Measurements from ENCODE around the gene FBXO31. TPM values are rescaled to one million over a fixed set of nuclear protein-coding genes. Genes with fewer than 3 reads are reported as not detected.

FBXO31 gene
- total RNA-seq, 1 experiment from 2014 or later: 18.8 TPM

GRCh38 chr16:87409781-87410180 is 26.2 kb upstream of the FBXO31 start:
- no peak overlapping the region for H3K27ac ChIP-seq
- TF ChIP-seq CTCF (conservative IDR thresholded peaks at IDR 0.05) (no peak), EZH2 (IDR thresholded peaks at IDR 0.05; ENCODE audit: low read depth) (no peak)
- POLR2A ChIA-PET (ENCODE audit: unreplicated experiment): no interaction called here
- no peaks in the 10 kb centered on the region for H3K79me2 ChIP-seq (ENCODE audit: low read depth)
- CTCF ChIA-PET: no interaction called here
- no TSS peak for BruUV-seq (replicated peaks)
- DNase-seq: no peak
- no peaks in the 10 kb centered on the region; the same call in none of the 2 replicates for H4K20me1 ChIP-seq (ENCODE audit: insufficient read depth)
- no peak overlapping the region for H3K4me3 ChIP-seq
- no peaks in the 10 kb centered on the region for H3K27me3 ChIP-seq (ENCODE audit: insufficient read depth, low read depth)
- H2AFZ ChIP-seq: no peak overlapping the region
- H3K4me1 ChIP-seq (replicated peaks; ENCODE audit: insufficient read depth): no peaks in the 10 kb centered on the region
- intact Hi-C loops (cut with micrococcal nuclease; ENCODE audit: unreplicated experiment): loop anchor here (5.0 kb wide), 1 partner anchor 53 kb away; no protein-coding TSS in a partner anchor
- H3K9me3 ChIP-seq (ENCODE audit: insufficient read depth, low read depth): no peaks in the 10 kb centered on the region
- no peak overlapping the region for H3K4me2 ChIP-seq
- no peaks in the 10 kb centered on the region for H3K36me3 ChIP-seq (ENCODE audit: low read depth)
- H3K9me2 ChIP-seq (ENCODE audit: insufficient read depth): no peaks in the 10 kb centered on the region
- H3F3A ChIP-seq (ENCODE audit: insufficient read depth, low read depth): peaks cover 14% of the 10 kb centered on the region; the same call in 1 of the 2 replicates

- H3K27ac ChIP-seq: no peak overlapping the region
- no peak overlapping the region for H3K4me3 ChIP-seq
- H3K9me3 ChIP-seq (ENCODE audit: insufficient read depth, low read depth): no peaks in the 10 kb centered on the region
- BruUV-seq (replicated peaks): no TSS peak
- H3K79me2 ChIP-seq (ENCODE audit: low read depth): no peaks in the 10 kb centered on the region
- POLR2A ChIA-PET (ENCODE audit: unreplicated experiment): no interaction called here
- no peak for DNase-seq
- H3F3A ChIP-seq (ENCODE audit: insufficient read depth, low read depth): peaks cover 14% of the 10 kb centered on the region; the same call in 1 of the 2 replicates
- no peaks in the 10 kb centered on the region; the same call in none of the 2 replicates for H4K20me1 ChIP-seq (ENCODE audit: insufficient read depth)
- TF ChIP-seq CTCF (conservative IDR thresholded peaks at IDR 0.05) (no peak), EZH2 (IDR thresholded peaks at IDR 0.05; ENCODE audit: low read depth) (no peak)
- no peaks in the 10 kb centered on the region for H3K27me3 ChIP-seq (ENCODE audit: insufficient read depth, low read depth)
- H3K36me3 ChIP-seq (ENCODE audit: low read depth): no peaks in the 10 kb centered on the region
- no peak overlapping the region for H3K4me2 ChIP-seq
- H3K4me1 ChIP-seq (replicated peaks; ENCODE audit: insufficient read depth): no peaks in the 10 kb centered on the region
- no peak overlapping the region for H2AFZ ChIP-seq
- CTCF ChIA-PET: no interaction called here
- intact Hi-C loops (cut with micrococcal nuclease; ENCODE audit: unreplicated experiment): loop anchor here (5.0 kb wide), 1 partner anchor 53 kb away; no protein-coding TSS in a partner anchor
- H3K9me2 ChIP-seq (ENCODE audit: insufficient read depth): no peaks in the 10 kb centered on the region
These were observed 25.6 kb upstream of the FBXO31 start for GRCh38 chr16:87409153-87409552.

GRCh38 chr16:87407511-87408112 is 24.0 kb upstream of the FBXO31 start:
- Histone ChIP-seq H3K4me3 (no peak overlapping the region), H3K4me2 (no peak overlapping the region), H2AFZ (no peak overlapping the region), H3K36me3 (ENCODE audit: low read depth) (peaks cover 3% of the 10 kb centered on the region; the same call in 1 of the 2 replicates), H3F3A (ENCODE audit: insufficient read depth, low read depth) (peaks cover 16% of the 10 kb centered on the region; the same call in 1 of the 2 replicates), H4K20me1 (ENCODE audit: insufficient read depth) (peaks cover 2% of the 10 kb centered on the region), H3K79me2 (ENCODE audit: low read depth) (no peaks in the 10 kb centered on the region), H3K4me1 (replicated peaks; ENCODE audit: insufficient read depth) (no peaks in the 10 kb centered on the region), H3K27ac (no peak overlapping the region), H3K9me3 (ENCODE audit: insufficient read depth, low read depth) (no peaks in the 10 kb centered on the region), H3K9me2 (ENCODE audit: insufficient read depth) (no peaks in the 10 kb centered on the region), H3K27me3 (ENCODE audit: insufficient read depth, low read depth) (no peaks in the 10 kb centered on the region)
- CTCF ChIA-PET: interaction anchor here (0.6 to 0.7 kb wide), 3 partner anchors 9 to 228 kb away, joined by 3 to 4 read pairs (median 3); no protein-coding TSS in a partner anchor
- no TSS peak for BruUV-seq (replicated peaks)
- intact Hi-C loops (cut with micrococcal nuclease; ENCODE audit: unreplicated experiment): loop anchor here (2.0 to 5.0 kb wide), 2 partner anchors 15 to 55 kb away; partner anchors contain the start of gene MAP1LC3B
- DNase-seq: peak; percentile 83 to 84
- POLR2A ChIA-PET (ENCODE audit: unreplicated experiment): interaction anchor here (0.6 kb wide), 2 partner anchors 115 to 362 kb away, joined by 4 to 5 read pairs; no protein-coding TSS in a partner anchor
- TF ChIP-seq CTCF (conservative IDR thresholded peaks at IDR 0.05) (no peak), EZH2 (IDR thresholded peaks at IDR 0.05; ENCODE audit: low read depth) (no peak)

Measured in PC-9 (cell line).